Neural cell (in vitro differentiated cells): ENCODE results near the gene BTG1. TPM values are rescaled to one million over a fixed set of nuclear protein-coding genes. Genes with fewer than 3 reads are reported as not detected.

Experiments used
- H2AFZ ChIP-seq: fragments of 200-600, 300-800 bp; sonication (generic), shearing (Covaris generic); 2 replicates; pipeline ENCODE4 v1.6.0; 2014; ENCODE audit warnings: low read depth, mild to moderate bottlenecking, antibody characterized with exemption, low read length, moderate library complexity
- H3F3A ChIP-seq: fragments of 200-600 bp; shearing (Covaris generic); 2 replicates; pipeline ENCODE4 v1.6.1; 2016; ENCODE audit warnings: mild to moderate bottlenecking, moderate library complexity, mixed read lengths, antibody characterized with exemption, low read length; ENCODE audit not compliant: insufficient read depth, poor library complexity, severe bottlenecking
- H3K27ac ChIP-seq: fragments of 200-600, 300-800 bp; sonication (generic), shearing (Covaris generic); 2 replicates; pipeline ENCODE4 v1.5.1; 2014; ENCODE audit warnings: mild to moderate bottlenecking, low read length, moderate library complexity
- H3K27me3 ChIP-seq: fragments of 300-800, 200-600 bp; sonication (generic), shearing (Covaris generic); 2 replicates; pipeline ENCODE4 v1.6.0; 2014; ENCODE audit warnings: mild to moderate bottlenecking, low read depth, low read length, moderate library complexity; ENCODE audit not compliant: insufficient read depth
- H3K36me3 ChIP-seq: fragments of 300-800, 200-600 bp; sonication (generic), shearing (Covaris generic); 2 replicates; pipeline ENCODE4 v1.5.1; 2014; ENCODE audit warnings: mild to moderate bottlenecking, antibody characterized with exemption, low read length, moderate library complexity; ENCODE audit not compliant: insufficient read depth
- H3K4me2 ChIP-seq: fragments of 300-800, 200-600 bp; sonication (generic), shearing (Covaris generic); 2 replicates; pipeline ENCODE4 v1.6.0; 2014; ENCODE audit warnings: mild to moderate bottlenecking, low read length
- H3K4me3 ChIP-seq: fragments of 300-800, 200-600 bp; sonication (generic), shearing (Covaris generic); 2 replicates; pipeline ENCODE4 v1.5.1; 2014; ENCODE audit warnings: mild to moderate bottlenecking, low read length, moderate library complexity
- H3K79me2 ChIP-seq: fragments of 200-600 bp; shearing (Covaris generic); replicated peaks from 2 replicates; pipeline ENCODE4 v1.6.0; 2014; ENCODE audit warnings: mild to moderate bottlenecking, low read length, moderate library complexity; ENCODE audit not compliant: insufficient read depth
- H3K9ac ChIP-seq: fragments of 300-800, 200-600 bp; sonication (generic), shearing (Covaris generic); 2 replicates; pipeline ENCODE4 v1.6.1; 2016; ENCODE audit warnings: mild to moderate bottlenecking, low read length, mixed read lengths
- H3K9me2 ChIP-seq: fragments of 200-600 bp; shearing (Covaris generic); 2 replicates; pipeline ENCODE4 v1.6.1; 2016; ENCODE audit warnings: mild to moderate bottlenecking, low read length, mixed read lengths; ENCODE audit not compliant: insufficient read depth
- H3K9me3 ChIP-seq: fragments of 200-600, 300-800 bp; sonication (generic), shearing (Covaris generic); 2 replicates; pipeline ENCODE4 v1.6.1; 2016; ENCODE audit warnings: mild to moderate bottlenecking, mixed run types, low read length, moderate library complexity, mixed read lengths
- H4K20me1 ChIP-seq: fragments of 200-600 bp; shearing (Covaris generic); 2 replicates; pipeline ENCODE4 v1.6.1; 2016; ENCODE audit warnings: mild to moderate bottlenecking, mixed run types; ENCODE audit not compliant: insufficient read depth
- CTCF ChIP-seq: fragments of 450-650 bp; IDR thresholded peaks from 2 replicates; pipeline ENCODE4 v1.5.1; 2014; ENCODE audit warnings: antibody characterized with exemption, mild to moderate bottlenecking, moderate library complexity; ENCODE audit not compliant: poor library complexity, severe bottlenecking
- EP300 ChIP-seq: fragments of 450-650 bp; conservative IDR thresholded peaks from 2 replicates; pipeline ENCODE4 v1.6.1; 2014; ENCODE audit warnings: antibody characterized with exemption, mild to moderate bottlenecking, moderate library complexity; ENCODE audit not compliant: poor library complexity, severe bottlenecking
- EZH2 ChIP-seq: fragments of 200-600, 300-800 bp; shearing (Covaris generic), sonication (generic); IDR thresholded peaks from 2 replicates; pipeline ENCODE4 v1.6.1; 2014; ENCODE audit warnings: antibody characterized with exemption, low read length, borderline replicate concordance, mild to moderate bottlenecking; ENCODE audit not compliant: insufficient read depth, poor library complexity, severe bottlenecking
- MXI1 ChIP-seq: fragments of 450-650 bp; conservative IDR thresholded peaks from 2 replicates; pipeline ENCODE4 v1.6.1; 2014; ENCODE audit warnings: antibody characterized with exemption, mild to moderate bottlenecking; ENCODE audit not compliant: poor library complexity, severe bottlenecking
- POLR2AphosphoS5 ChIP-seq: IDR thresholded peaks from 2 replicates; pipeline ENCODE4 v1.6.1; 2012
- RAD21 ChIP-seq: fragments of 450-650 bp; conservative IDR thresholded peaks from 2 replicates; pipeline ENCODE4 v1.6.1; 2014; ENCODE audit warnings: antibody characterized with exemption, mild to moderate bottlenecking, moderate library complexity
- REST ChIP-seq: IDR thresholded peaks from 2 replicates; pipeline ENCODE4 v1.6.1; 2012; ENCODE audit warnings: borderline replicate concordance
- SMC3 ChIP-seq: fragments of 450-650 bp; conservative IDR thresholded peaks from 2 replicates; pipeline ENCODE4 v1.6.1; 2014; ENCODE audit warnings: antibody characterized with exemption, mild to moderate bottlenecking, moderate library complexity; ENCODE audit not compliant: poor library complexity
- TAF1 ChIP-seq: IDR thresholded peaks from 2 replicates; pipeline ENCODE4 v1.6.1; 2012; ENCODE audit warnings: low read depth
- polyA plus RNA-seq: library from polyadenylated mRNA; depleted of rRNA; stranded (reverse); fragments of >200 nt; gene quantifications from 2 replicates; pipeline ENCODE4 v1.2.3, GENCODE V29; 2014

Gene BTG1
- polyA plus RNA-seq, 1 donor from 2014 or later: 12.9 TPM

- Histone ChIP-seq H3K27me3 (no peaks in the 10 kb centered on the region), H3K4me3 (no peak overlapping the region), H3K36me3 (no peaks in the 10 kb centered on the region), H3K4me2 (no peak overlapping the region), H3K27ac (no peak overlapping the region), H3K9me3 (no peaks in the 10 kb centered on the region), H3K79me2 (no peaks in the 10 kb centered on the region), H3F3A (no peaks in the 10 kb centered on the region), H4K20me1 (no peaks in the 10 kb centered on the region), H3K9me2 (no peaks in the 10 kb centered on the region), H2AFZ (no peak overlapping the region), H3K9ac (no peak overlapping the region)
- TF ChIP-seq EZH2 (no peak), TAF1 (no peak), MXI1 (no peak)
Measured at GRCh38 chr12:92156139-92156538, 10.5 kb upstream of the BTG1 start.

GRCh38 chr12:92155733-92156132 lies 10.1 kb upstream of the BTG1 start:
- H4K20me1 ChIP-seq: no peaks in the 10 kb centered on the region
- no peaks in the 10 kb centered on the region for H3K36me3 ChIP-seq
- H3K27me3 ChIP-seq: no peaks in the 10 kb centered on the region
- no peak for TF ChIP-seq REST
- no peak for TF ChIP-seq EP300
- no peak for TF ChIP-seq TAF1
- TF ChIP-seq MXI1: no peak
- TF ChIP-seq EZH2: no peak
- TF ChIP-seq SMC3: no peak
- TF ChIP-seq CTCF: no peak
- no peak overlapping the region for H3K4me3 ChIP-seq
- no peak overlapping the region for H3K4me2 ChIP-seq
- H2AFZ ChIP-seq: no peak overlapping the region
- no peaks in the 10 kb centered on the region for H3K79me2 ChIP-seq
- H3K9ac ChIP-seq: no peak overlapping the region
- H3K9me2 ChIP-seq: no peaks in the 10 kb centered on the region
- no peaks in the 10 kb centered on the region for H3K9me3 ChIP-seq
- H3K27ac ChIP-seq: no peak overlapping the region
- H3F3A ChIP-seq: no peaks in the 10 kb centered on the region

GRCh38 chr12:92151916-92152315 lies 6.3 kb upstream of the BTG1 start:
- TF ChIP-seq EP300 (no peak), RAD21 (no peak), CTCF (no peak), REST (no peak), SMC3 (no peak), MXI1 (no peak), POLR2AphosphoS5 (no peak), TAF1 (no peak), EZH2 (no peak)
- Histone ChIP-seq H4K20me1 (no peaks in the 10 kb centered on the region), H3F3A (no peaks in the 10 kb centered on the region), H3K79me2 (no peaks in the 10 kb centered on the region), H3K36me3 (no peaks in the 10 kb centered on the region), H3K4me3 (no peak overlapping the region), H3K27ac (no peak overlapping the region), H3K9me2 (no peaks in the 10 kb centered on the region), H3K9ac (no peak overlapping the region), H3K27me3 (no peaks in the 10 kb centered on the region), H3K9me3 (no peaks in the 10 kb centered on the region), H2AFZ (no peak overlapping the region), H3K4me2 (no peak overlapping the region)
